HS-27A (cell line): ENCODE data around the gene HTR6.
"Not testable (repeated sequence)": the region's sequence is repeated elsewhere in the genome, so short reads cannot be mapped to it uniquely, and the experiment has no call there.

Experiments used
- DNase-seq: peaks from one replicate; pipeline ENCODE4 v3.0.0-alpha.2; 2012; ENCODE audit warnings: low read depth, missing footprints

Gene HTR6

GRCh38 chr1:19664453-19665185 lies at the start of gene HTR6:
Gene HTR6, plus strand, starts transcription at chr1:19664875. Its CDS starts 879 bp downstream, at chr1:19665754.
- DNase-seq, result no peak

- no peak for DNase-seq
These were observed 49.2 kb upstream of the HTR6 start for GRCh38 chr1:19615438-19615837.

DNA sequence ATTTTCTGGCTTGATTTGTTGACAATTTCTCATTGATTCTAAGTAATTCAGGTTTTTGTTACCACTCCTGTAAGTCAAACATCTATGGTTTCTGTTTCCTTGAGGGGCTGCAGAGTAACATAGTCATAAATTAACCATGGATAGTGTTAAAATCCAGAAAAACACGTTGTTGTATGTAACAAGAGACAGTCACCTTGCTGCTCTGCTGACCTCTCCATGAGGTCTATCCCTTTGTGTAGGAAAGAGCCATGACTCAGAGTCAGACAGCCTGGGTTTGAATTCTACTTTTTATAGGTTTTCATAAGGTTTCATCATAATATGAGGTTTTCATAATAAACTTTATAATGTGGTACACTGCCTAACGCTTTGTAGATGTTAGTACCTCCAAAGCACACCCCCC lies 48.2 kb upstream of the HTR6 start:
- DNase-seq, result no peak

GRCh38 chr1:19617376-19617775 lies 47.3 kb upstream of the HTR6 start:
- DNase-seq, result no peak

DNA sequence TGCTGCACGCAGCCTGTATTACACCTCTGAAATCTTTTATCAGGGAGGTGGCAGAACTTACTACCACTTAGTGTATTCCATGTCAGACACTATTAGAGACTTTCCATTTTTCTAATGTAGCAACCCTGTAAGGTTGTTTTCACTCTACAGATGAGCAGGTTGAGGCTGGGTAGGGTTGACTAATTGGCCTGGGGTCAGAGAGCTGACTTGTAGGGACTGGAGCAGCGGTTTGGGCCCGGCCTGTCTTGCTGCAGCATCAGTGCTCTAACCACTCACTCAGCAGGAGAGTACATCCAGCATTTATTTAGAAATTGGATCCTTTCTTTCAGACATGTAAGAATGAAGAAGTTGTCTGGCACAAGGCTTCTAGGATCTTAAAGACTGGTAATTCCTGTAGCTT lies 46.2 kb upstream of the HTR6 start:
- no peak for DNase-seq

- no peak for DNase-seq
These were observed 44.8 kb upstream of the HTR6 start for GRCh38 chr1:19619697-19620384.

GRCh38 chr1:19620786-19621185 lies 43.9 kb upstream of the HTR6 start:
- DNase-seq, result no peak

DNA sequence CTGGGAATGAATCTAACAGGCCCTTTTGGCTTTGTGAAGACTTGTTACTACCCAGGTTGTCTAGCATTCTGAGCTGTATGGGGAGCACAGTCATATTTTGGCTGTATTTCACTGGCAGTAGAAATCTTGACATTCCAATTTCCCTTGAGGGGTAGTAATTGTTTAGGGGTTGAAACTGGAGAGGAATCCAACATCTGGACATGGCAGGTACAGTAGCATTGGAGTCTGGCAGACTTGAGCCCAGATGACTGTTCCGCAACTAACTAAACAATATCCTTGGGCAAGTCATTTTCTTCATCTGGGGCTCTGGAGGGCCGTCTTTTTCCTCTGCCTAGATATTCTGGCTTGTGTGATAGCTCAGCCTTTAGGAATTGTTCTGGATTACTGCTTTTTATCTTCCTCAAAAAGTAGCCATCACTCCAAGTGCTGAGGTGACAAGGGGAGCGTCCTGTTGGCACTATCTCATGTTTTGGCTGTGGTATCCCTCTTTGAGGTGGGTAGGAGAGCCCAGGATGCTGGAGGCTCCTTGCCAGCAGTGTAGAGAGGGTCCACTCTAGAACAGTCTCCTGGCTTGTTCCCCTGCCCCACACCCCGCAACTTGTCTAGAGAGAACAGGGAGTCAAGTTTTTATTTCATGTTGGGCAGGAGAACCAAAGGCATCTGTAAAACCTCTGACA lies 43.3 kb upstream of the HTR6 start:
- DNase-seq, result no peak

- DNase-seq, result no peak
These were observed 42.5 kb upstream of the HTR6 start for GRCh38 chr1:19622204-19622603.

- no peak for DNase-seq
These were observed 41.2 kb upstream of the HTR6 start for GRCh38 chr1:19623523-19623922.

DNA sequence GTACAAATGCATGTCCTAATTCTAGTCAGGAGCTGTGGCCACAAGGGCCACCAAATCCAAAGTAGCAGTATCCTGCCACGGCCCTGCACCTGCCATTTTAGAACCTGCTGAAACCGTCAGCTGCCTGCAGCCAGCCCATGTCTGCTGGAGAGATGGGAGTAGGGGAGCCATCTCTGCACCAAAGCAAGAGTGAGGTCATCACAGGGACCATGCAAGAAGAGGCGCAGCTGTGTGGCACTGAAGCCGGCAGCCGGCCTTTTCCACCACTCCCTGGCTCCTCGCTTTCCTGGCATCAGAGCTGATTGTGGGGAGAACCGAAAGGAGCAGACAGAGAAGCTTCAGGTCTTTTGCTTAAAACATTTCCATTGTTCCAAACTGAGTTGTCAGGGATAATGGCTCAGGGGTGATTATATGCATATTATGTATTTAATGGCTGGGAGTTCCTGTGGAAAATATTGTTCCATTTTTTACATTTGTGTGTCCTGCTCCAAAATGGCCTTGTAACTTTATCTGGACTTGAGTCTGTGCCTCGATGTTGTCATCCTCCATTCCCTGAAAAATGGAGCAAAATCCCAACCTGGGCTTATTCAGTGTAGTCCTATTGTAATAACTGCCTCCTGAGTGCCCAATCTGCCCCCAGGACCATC lies 39.3 kb upstream of the HTR6 start:
- DNase-seq, result no peak

GRCh38 chr1:19628879-19629278 lies 35.8 kb upstream of the HTR6 start:
- no peak for DNase-seq

DNA sequence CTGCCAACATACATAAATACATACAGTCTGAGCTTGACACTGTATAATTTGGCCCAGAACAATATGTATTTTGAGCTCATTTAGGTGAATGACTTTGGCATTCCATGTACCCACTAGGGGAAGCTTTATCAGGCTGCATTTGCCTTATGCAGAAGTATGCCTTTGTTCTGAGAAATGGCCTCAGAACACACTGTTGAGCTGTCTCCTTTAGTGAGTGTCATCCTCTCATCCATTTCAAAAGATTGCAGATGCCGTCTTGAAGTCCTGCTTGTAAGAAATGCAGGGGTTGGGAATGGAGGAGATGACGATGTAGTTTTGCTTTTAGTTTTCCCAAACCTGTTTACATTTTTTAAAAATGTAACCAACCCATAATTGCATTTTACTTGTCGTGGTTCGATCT lies 35.3 kb upstream of the HTR6 start:
- DNase-seq, result no peak

DNA sequence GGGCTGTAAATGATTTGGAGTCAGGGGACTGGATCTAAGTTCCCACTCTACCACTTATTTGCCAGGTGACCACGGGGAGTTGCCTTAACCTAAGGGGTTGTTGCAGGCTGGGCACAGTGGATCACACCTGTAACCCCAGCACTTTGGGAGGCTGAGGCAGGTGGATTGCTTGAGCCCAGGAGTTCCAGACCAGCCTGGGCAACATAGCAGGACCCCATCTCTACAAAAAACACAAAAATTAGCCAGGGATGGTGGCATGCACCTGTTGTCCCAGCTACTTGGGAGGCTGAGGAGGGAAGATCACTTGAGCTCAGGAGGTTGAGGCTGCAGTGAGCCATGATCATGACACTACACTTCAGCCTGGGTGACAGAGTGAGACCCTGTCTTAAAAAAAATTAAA lies 34.5 kb upstream of the HTR6 start:
- DNase-seq, result not testable (repeated sequence)

DNA sequence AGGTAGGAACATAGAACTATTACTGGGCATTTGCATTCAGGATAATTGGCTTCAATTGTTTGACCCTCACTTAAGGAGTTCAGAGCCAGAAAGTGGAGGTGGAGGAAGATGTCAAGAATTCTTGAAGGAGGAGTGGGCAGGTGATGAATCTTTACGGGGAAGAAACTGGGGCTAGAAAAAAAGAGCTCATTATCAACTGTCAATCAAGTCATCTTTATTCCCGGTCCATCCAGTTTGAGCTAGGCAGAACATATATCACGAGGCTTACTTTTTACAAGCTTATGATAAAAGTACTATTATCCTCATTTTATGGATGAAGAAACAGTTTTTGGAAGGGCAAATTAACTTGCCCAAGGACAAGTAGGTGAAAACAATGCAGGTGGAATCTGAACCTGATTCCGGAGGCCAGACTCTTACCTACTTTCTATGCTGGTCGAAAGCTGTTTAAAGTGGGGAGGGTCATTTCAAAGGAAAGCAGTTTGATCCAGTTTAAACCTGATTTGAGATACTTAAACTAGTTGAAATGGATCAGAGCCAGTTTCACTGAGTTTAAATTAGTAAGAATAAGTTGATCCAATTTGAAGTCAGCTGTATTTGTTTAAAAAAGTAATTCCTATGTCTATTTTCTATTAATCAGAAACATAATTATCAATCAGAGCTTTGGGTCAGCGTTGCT lies 33.8 kb upstream of the HTR6 start:
- no peak for DNase-seq

- DNase-seq, result no peak
These were observed 32.5 kb upstream of the HTR6 start for GRCh38 chr1:19632211-19632610.

- no peak for DNase-seq
These were observed 31.6 kb upstream of the HTR6 start for GRCh38 chr1:19633106-19633505.

DNA sequence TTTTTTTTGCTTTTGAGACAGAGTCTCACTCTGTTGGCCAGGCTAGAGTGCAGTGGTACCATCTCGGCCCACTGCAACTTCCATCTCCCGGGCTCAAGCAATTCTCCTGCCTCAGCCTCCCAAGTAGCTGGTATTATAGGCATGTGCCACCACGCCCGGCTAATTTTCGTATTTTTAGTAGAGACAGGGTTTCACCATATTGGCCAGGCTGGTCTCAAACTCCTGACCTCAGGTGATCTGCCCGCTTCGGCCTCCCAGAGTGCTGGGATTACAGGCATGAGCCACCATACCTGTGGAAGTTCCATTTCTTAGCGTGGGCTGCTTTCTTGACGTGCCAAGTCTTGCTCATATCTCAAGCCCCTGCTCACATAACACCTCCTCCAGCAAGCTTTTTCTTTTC lies 29.6 kb upstream of the HTR6 start:
- DNase-seq, result not testable (repeated sequence)

GRCh38 chr1:19635646-19636045 lies 29.0 kb upstream of the HTR6 start:
- no peak for DNase-seq

DNA sequence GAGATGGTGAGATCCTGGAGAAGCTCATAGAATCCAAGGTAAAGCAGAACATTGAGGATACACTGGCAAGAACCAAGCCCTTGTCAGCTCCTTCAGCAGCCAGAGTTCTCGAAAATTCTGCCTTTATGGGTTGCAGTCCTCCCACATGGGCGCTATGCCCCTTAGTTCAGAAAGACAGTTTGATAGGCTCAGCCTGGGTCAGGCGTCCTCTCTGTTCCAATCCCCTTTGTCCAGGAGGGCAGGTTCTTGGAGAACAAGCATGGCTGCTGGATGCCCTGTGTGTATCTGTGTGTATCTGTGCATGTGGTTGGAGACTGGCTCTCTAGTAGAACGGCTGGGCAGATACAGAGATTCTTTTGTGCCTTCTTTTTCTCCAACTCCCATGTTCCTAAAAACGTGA lies 28.6 kb upstream of the HTR6 start:
- DNase-seq, result no peak

DNA sequence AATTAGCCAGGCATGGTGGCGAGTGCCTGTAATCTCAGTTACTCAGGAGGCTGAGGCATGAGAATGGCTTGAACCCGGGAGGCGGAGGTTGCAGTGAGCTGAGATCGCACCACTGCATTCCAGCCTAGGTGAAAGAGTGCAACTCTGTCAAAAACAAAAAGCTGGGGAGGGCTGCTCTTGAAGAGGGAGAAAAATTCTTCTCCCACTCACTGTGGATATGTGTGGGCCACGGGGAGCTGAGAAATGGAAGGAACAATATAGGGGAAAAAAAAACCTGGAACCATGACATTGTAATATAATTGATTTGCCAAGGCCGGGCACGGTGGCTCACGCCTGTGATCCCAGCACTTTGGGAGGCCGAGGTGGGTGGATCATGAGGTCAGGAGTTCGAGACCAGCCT lies 27.9 kb upstream of the HTR6 start:
- DNase-seq, result not testable (repeated sequence)

- no peak for DNase-seq
These were observed 27.1 kb upstream of the HTR6 start for GRCh38 chr1:19637606-19638005.
